ENCODE data around the gene CBR3.

CBR3 gene

GRCh38 chr21:36180963-36181362, 46.1 kb downstream of the CBR3 start:
- no peak overlapping the region for H3K4me3 ChIP-seq (ENCODE audit: insufficient read depth, low read length, poor library complexity, severe bottlenecking)
- H4K20me1 ChIP-seq (ENCODE audit: low read depth, low read length): no peaks in the 10 kb centered on the region
- no peak overlapping the region for H3K9ac ChIP-seq (ENCODE audit: low read length)
- H3K27me3 ChIP-seq (ENCODE audit: low read length): no peaks in the 10 kb centered on the region
- no peak overlapping the region for H2AFZ ChIP-seq (ENCODE audit: low read depth, low read length, severe bottlenecking)
- H3K4me2 ChIP-seq (ENCODE audit: low read depth, low read length, poor library complexity, severe bottlenecking): no peak overlapping the region
- no peaks in the 10 kb centered on the region for H3K79me2 ChIP-seq (ENCODE audit: insufficient read depth, low read length)
- no peaks in the 10 kb centered on the region for H3K9me3 ChIP-seq (ENCODE audit: insufficient read depth, low read length)
- no peaks in the 10 kb centered on the region for H3K36me3 ChIP-seq (ENCODE audit: low read length)
- H3K27ac ChIP-seq (ENCODE audit: low read depth, low read length): no peak overlapping the region
- TF ChIP-seq EZH2phosphoT487 (conservative IDR thresholded peaks at IDR 0.05; ENCODE audit: low read length) (no peak), CTCF (IDR thresholded peaks at IDR 0.05; ENCODE audit: insufficient read depth, low read length, poor library complexity, severe bottlenecking) (no peak)
- H3K9me2 ChIP-seq (replicated peaks; ENCODE audit: insufficient read depth, low read length): no peaks in the 10 kb centered on the region
- H3F3A ChIP-seq (ENCODE audit: insufficient read depth): no peaks in the 10 kb centered on the region

GRCh38 chr21:36183144-36183795, 48.4 kb downstream of the CBR3 start:
- no peak overlapping the region for H3K4me2 ChIP-seq (ENCODE audit: low read depth, low read length, poor library complexity, severe bottlenecking)
- no peak overlapping the region for H3K27ac ChIP-seq (ENCODE audit: low read depth, low read length)
- no peaks in the 10 kb centered on the region for H3K36me3 ChIP-seq (ENCODE audit: low read length)
- no peak overlapping the region for H3K9ac ChIP-seq (ENCODE audit: low read length)
- no peaks in the 10 kb centered on the region for H3F3A ChIP-seq (ENCODE audit: insufficient read depth)
- TF ChIP-seq EZH2phosphoT487 (conservative IDR thresholded peaks at IDR 0.05; ENCODE audit: low read length) (no peak), CTCF (IDR thresholded peaks at IDR 0.05; ENCODE audit: insufficient read depth, low read length, poor library complexity, severe bottlenecking) (no peak)
- no peak overlapping the region for H3K4me3 ChIP-seq (ENCODE audit: insufficient read depth, low read length, poor library complexity, severe bottlenecking)
- H3K9me2 ChIP-seq (replicated peaks; ENCODE audit: insufficient read depth, low read length): no peaks in the 10 kb centered on the region
- H3K27me3 ChIP-seq (ENCODE audit: low read length): no peaks in the 10 kb centered on the region
- H4K20me1 ChIP-seq (ENCODE audit: low read depth, low read length): no peaks in the 10 kb centered on the region
- H3K79me2 ChIP-seq (ENCODE audit: insufficient read depth, low read length): no peaks in the 10 kb centered on the region
- no peaks in the 10 kb centered on the region for H3K9me3 ChIP-seq (ENCODE audit: insufficient read depth, low read length)
- H2AFZ ChIP-seq (ENCODE audit: low read depth, low read length, severe bottlenecking): no peak overlapping the region

- Histone ChIP-seq H3K4me3 (ENCODE audit: insufficient read depth, low read length, poor library complexity, severe bottlenecking) (no peak overlapping the region), H3K9ac (ENCODE audit: low read length) (no peak overlapping the region), H3K9me3 (ENCODE audit: insufficient read depth, low read length) (no peaks in the 10 kb centered on the region), H3K9me2 (replicated peaks; ENCODE audit: insufficient read depth, low read length) (no peaks in the 10 kb centered on the region), H4K20me1 (ENCODE audit: low read depth, low read length) (no peaks in the 10 kb centered on the region), H3K27ac (ENCODE audit: low read depth, low read length) (no peak overlapping the region), H2AFZ (ENCODE audit: low read depth, low read length, severe bottlenecking) (no peak overlapping the region), H3K79me2 (ENCODE audit: insufficient read depth, low read length) (no peaks in the 10 kb centered on the region), H3K27me3 (ENCODE audit: low read length) (no peaks in the 10 kb centered on the region), H3F3A (ENCODE audit: insufficient read depth) (no peaks in the 10 kb centered on the region), H3K36me3 (ENCODE audit: low read length) (no peaks in the 10 kb centered on the region), H3K4me2 (ENCODE audit: low read depth, low read length, poor library complexity, severe bottlenecking) (no peak overlapping the region)
- TF ChIP-seq EZH2phosphoT487 (conservative IDR thresholded peaks at IDR 0.05; ENCODE audit: low read length) (no peak), CTCF (IDR thresholded peaks at IDR 0.05; ENCODE audit: insufficient read depth, low read length, poor library complexity, severe bottlenecking) (no peak)
Measured at GRCh38 chr21:36184545-36184944, 49.7 kb downstream of the CBR3 start.
